Measurements from ENCODE around the gene INPP5B. TPM values are rescaled to one million over a fixed set of nuclear protein-coding genes. Genes with fewer than 3 reads are reported as not detected.
A peak's percentile ranks its signal among the peaks of the same experiment; 100 is the strongest.

INPP5B gene
- total RNA-seq, 4 donors from 2014 or later, result 32.6 to 80.8 (median 37.7) TPM

- Histone ChIP-seq H3K9me3 (no peaks in the 10 kb centered on the region), H3K4me3 (no peak overlapping the region), H3K27ac (no peak overlapping the region), H3K27me3 (no peaks in the 10 kb centered on the region), H3K4me1 (peaks cover 0 to 16% (median 3%) of the 10 kb centered on the region in 3 donors), H3K36me3 (peaks cover 0 to 84% of the 10 kb centered on the region in 2 donors)
- no peak for ATAC-seq
- 84 to 85% methylated on average over 2 of the region's 2 CpGs for WGBS, 2 donors (ENCODE audit: low coverage in 1 of 2)
- TF ChIP-seq POLR2A (IDR thresholded peaks at IDR 0.05) (no peak), POLR2AphosphoS5 (IDR thresholded peaks at IDR 0.05) (no peak), EP300 (IDR thresholded peaks at IDR 0.05) (no peak)
- TF ChIP-seq, protein P1, sequence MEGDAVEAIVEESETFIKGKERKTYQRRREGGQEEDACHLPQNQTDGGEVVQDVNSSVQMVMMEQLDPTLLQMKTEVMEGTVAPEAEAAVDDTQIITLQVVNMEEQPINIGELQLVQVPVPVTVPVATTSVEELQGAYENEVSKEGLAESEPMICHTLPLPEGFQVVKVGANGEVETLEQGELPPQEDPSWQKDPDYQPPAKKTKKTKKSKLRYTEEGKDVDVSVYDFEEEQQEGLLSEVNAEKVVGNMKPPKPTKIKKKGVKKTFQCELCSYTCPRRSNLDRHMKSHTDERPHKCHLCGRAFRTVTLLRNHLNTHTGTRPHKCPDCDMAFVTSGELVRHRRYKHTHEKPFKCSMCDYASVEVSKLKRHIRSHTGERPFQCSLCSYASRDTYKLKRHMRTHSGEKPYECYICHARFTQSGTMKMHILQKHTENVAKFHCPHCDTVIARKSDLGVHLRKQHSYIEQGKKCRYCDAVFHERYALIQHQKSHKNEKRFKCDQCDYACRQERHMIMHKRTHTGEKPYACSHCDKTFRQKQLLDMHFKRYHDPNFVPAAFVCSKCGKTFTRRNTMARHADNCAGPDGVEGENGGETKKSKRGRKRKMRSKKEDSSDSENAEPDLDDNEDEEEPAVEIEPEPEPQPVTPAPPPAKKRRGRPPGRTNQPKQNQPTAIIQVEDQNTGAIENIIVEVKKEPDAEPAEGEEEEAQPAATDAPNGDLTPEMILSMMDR (IDR thresholded peaks at IDR 0.05), result no peak
Observed at GRCh38 chr1:37821481-37821880, 125.4 kb downstream of the INPP5B start.

GRCh38 chr1:37817481-37817880 is 129.4 kb downstream of the INPP5B start:
- Histone ChIP-seq H3K4me3 (no peak overlapping the region), H3K36me3 (peaks cover 0 to 78% of the 10 kb centered on the region in 2 donors), H3K27me3 (no peaks in the 10 kb centered on the region), H3K9me3 (no peaks in the 10 kb centered on the region), H3K4me1 (peaks cover 0 to 22% (median 3%) of the 10 kb centered on the region in 3 donors), H3K27ac (peak overlapping the region; percentile 41 to 75 (median 72))
- 0 to 14% methylated on average over 1 to 2 of the region's 2 CpGs for WGBS, 2 donors (ENCODE audit: low coverage in 1 of 2)
- peak; percentile 75 for ATAC-seq
- TF ChIP-seq, protein P1 (IDR thresholded peaks at IDR 0.05), result no peak
- peak; percentile 38 for TF ChIP-seq POLR2AphosphoS5 (IDR thresholded peaks at IDR 0.05)

- TF ChIP-seq, protein P1 (IDR thresholded peaks at IDR 0.05), result no peak
- TF ChIP-seq EP300 (IDR thresholded peaks at IDR 0.05) (no peak), POLR2A (IDR thresholded peaks at IDR 0.05) (no peak), POLR2AphosphoS5 (IDR thresholded peaks at IDR 0.05) (no peak)
- Histone ChIP-seq H3K27ac (no peak overlapping the region), H3K4me1 (peaks cover 0 to 42% (median 5%) of the 10 kb centered on the region in 3 donors), H3K27me3 (no peaks in the 10 kb centered on the region), H3K36me3 (peaks cover 0 to 48% of the 10 kb centered on the region in 2 donors), H3K4me3 (no peak overlapping the region), H3K9me3 (no peaks in the 10 kb centered on the region)
- WGBS, 2 donors (ENCODE audit: low coverage in 1 of 2), result 80% methylated on average over 2 of the region's 7 CpGs; no CpG with 5 or more reads in 1 of the 2 donors
- ATAC-seq, result no peak
Observed at GRCh38 chr1:37814252-37814651, 132.6 kb downstream of the INPP5B start.

GRCh38 chr1:37813529-37814145 is 133.2 kb downstream of the INPP5B start:
- TF ChIP-seq EP300 (IDR thresholded peaks at IDR 0.05) (no peak), POLR2AphosphoS5 (IDR thresholded peaks at IDR 0.05) (no peak), POLR2A (IDR thresholded peaks at IDR 0.05) (no peak)
- TF ChIP-seq, protein P1 (IDR thresholded peaks at IDR 0.05), result no peak
- WGBS, 2 donors (ENCODE audit: low coverage in 1 of 2), result 74 to 85% methylated on average over 2 of the region's 2 CpGs
- no peak for ATAC-seq

More at GRCh38 chr1:37813529-37814145, 133.2 kb downstream of the INPP5B start:
- H3K4me1 ChIP-seq, result peaks cover 0 to 48% (median 9%) of the 10 kb centered on the region in 3 donors
- H3K4me3 ChIP-seq, result no peak overlapping the region
- no peaks in the 10 kb centered on the region for H3K9me3 ChIP-seq
- H3K36me3 ChIP-seq, result peaks cover 0 to 41% of the 10 kb centered on the region in 2 donors
- no peak overlapping the region for H3K27ac ChIP-seq
- H3K27me3 ChIP-seq, result no peaks in the 10 kb centered on the region

Measured in gastroesophageal sphincter (tissue), 4 donors.